ENCODE measurements around the gene SH3GL2. TPM values are rescaled to one million over a fixed set of nuclear protein-coding genes. Genes with fewer than 3 reads are reported as not detected.

The SH3GL2 gene
- total and polyA plus RNA-seq, 9 of the 15 experiments (the other 6 are each of a cell fraction or from before 2014, with no cell fraction given), result not detected

GRCh38 chr9:17810317-17810716, 231.5 kb downstream of the SH3GL2 start:
- BruUV-seq (replicated peaks), result no TSS peak
- intact Hi-C loops (cut with micrococcal nuclease), result loop anchor here (5.0 kb wide), 2 partner anchors 402 to 1217 kb away; no protein-coding TSS in a partner anchor
- Histone ChIP-seq H3K4me1 (replicated peaks in 1 of 2; ENCODE audit: control insufficient read depth in 2 of 2, insufficient read depth in 2 of 2, low read length in 2 of 2) (no peaks in the 10 kb centered on the region), H3K9me1 (ENCODE audit: control insufficient read depth, insufficient read depth, low read length) (no peaks in the 10 kb centered on the region), H3K36me3 (ENCODE audit: control insufficient read depth, insufficient read depth, low read length) (no peaks in the 10 kb centered on the region), H3K27ac (ENCODE audit: extremely low read depth, low read depth, low read length) (no peak overlapping the region), H2AFZ (ENCODE audit: low read depth, low read length) (no peak overlapping the region), H3K4me3 (no peak overlapping the region), H4K20me1 (replicated peaks; ENCODE audit: control insufficient read depth, insufficient read depth, low read length) (no peaks in the 10 kb centered on the region), H3K4me2 (ENCODE audit: insufficient read depth, low read length) (no peak overlapping the region), H3K9me3 (replicated peaks; ENCODE audit: control insufficient read depth, insufficient read depth, low read depth, low read length) (no peaks in the 10 kb centered on the region), H3K79me2 (ENCODE audit: control insufficient read depth, insufficient read depth, low read length) (no peaks in the 10 kb centered on the region), H3K9ac (ENCODE audit: insufficient read depth in 1 of 2, low read depth in 2 of 2, low read length in 2 of 2) (no peak overlapping the region), H3K27me3 (ENCODE audit: control insufficient read depth in 2 of 2, insufficient read depth in 2 of 2, low read length in 2 of 2) (no peaks in the 10 kb centered on the region)
- DNase-seq (ENCODE audit: extremely low read depth in 1 of 4, low spot score in 3 of 4), result no peak
- CTCF ChIA-PET (ENCODE audit: low intra/inter-chr PET ratio), result no interaction called here
- TF ChIP-seq BRD4 (IDR thresholded peaks at IDR 0.05) (no peak), SIN3B (IDR thresholded peaks at IDR 0.05; ENCODE audit: low read depth) (no peak), BCL6 (CRISPR knock-in tag; IDR thresholded peaks at IDR 0.05) (no peak), KDM5B (IDR thresholded peaks at IDR 0.05; ENCODE audit: insufficient replicate concordance, low read depth, low read length) (no peak), UBTF (IDR thresholded peaks at IDR 0.05; ENCODE audit: borderline replicate concordance in 1 of 2, low read depth in 2 of 2, low read length in 2 of 2) (no peak)
- no peak for ATAC-seq
- FAIRE-seq, result no peak
- 4% methylated on average over 4 of the region's 4 CpGs for WGBS (ENCODE audit: insufficient coverage, low coverage, missing lambda C conversion rate)
- in situ Hi-C loops (cut with MboI), result no loop called here
- POLR2A ChIA-PET, result no interaction called here
